ENCODE results near the gene SYNC.
"Not testable (repeated sequence)": the region's sequence is repeated elsewhere in the genome, so short reads cannot be mapped to it uniquely, and the experiment has no call there.

SYNC gene

DNA sequence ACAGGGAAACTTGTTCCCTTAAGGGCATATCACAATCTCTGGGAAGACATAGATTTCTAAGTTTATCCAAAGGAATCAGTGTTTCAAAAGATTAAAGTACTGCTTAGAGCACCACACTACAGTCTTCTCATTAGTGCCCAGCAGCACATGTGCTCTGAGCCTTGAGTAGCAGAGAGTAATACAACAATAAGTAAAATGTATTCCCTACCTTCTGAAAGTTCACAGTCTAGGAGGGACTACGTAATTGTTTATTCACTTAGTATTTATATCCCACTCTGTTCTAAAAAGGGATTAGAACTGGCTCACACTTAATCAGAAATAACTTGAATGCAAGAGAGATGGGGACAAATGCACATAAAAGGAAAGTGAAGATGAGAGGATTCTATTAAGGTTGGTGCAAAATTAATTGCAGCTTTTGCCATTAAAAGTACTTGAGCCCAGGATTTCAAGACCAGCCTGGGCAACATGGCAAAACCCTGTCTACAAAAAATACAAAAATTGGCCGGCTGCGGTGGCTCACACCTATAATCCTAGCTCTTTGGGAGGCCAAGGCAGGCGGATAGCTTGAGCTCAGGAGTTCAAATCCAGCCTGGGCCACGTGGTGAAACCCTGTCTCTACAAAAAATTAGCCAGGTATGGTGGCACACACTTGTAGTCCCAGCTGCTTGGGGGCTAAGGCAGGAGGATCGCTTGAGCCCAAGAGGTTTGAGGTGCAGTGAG lies 9.0 kb downstream of the SYNC start:
- no peak for DNase-seq

DNA sequence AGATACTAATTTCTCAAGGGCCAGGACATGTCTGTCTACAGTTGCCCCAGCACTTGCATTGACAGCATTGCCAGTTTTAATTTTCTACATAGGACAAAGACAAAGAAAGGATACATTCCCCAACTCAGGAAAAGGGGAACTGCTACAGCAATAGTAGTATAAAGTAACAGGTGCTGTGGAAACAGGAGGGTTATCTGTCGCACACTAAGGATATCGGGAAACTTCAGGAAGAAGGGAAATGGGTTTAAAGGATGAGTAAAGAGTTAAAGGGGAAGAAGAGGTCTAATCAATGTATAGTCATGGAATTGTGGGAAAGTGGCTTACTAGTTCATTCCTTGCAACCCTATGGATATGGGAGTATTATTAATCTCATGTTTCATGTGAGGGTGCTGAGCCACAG lies 16.2 kb downstream of the SYNC start:
- no peak for DNase-seq

DNA sequence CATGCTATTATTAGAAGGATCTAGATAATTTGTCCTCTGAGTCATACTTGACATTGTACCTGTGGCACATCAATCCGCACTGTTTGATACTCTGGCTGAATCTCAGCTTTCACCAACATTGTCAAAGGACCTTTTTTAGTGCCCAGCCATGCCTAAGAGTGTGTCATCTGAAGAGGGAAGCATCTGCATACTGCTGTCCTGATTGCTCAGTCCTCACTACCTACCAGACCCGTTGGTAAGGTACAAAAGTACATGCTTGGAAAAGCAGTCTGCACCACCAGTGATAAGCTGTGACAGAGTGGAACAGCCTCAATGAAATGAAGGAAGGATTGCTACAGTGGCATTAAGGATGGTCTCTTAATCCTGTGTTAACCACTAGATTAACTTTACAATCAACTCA lies 17.1 kb downstream of the SYNC start:
- DNase-seq: no peak

DNA sequence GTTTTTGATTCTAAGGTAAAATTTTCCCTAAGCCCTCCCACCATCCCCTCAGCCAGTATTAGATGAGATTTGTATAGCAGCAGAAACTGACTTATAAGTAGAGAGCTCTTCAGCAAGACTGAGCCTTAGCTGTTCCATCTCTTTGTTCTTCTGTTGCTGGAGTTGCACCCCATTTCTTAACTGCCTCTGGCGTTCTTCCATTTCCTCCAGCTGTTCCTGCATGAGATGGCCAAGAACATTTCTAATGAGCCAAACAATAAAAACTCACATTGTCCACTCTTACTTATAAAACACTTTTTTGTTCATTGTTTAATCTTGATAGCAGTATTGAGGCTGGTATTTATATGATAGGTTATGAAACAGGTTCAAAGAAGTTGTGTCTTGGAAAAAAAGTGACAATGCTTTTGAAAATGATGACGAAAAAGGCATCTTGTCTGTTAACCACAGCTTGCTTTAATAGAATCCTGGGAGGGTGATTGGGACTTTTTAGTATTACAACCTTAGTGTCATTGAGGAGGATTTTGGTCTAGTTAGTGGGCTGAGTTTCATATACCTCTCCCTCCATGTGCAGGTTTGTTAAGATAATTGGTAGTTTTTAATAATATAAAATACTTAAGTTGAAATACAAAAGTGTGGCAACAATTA lies 18.3 kb downstream of the SYNC start:
- no peak for DNase-seq

DNA sequence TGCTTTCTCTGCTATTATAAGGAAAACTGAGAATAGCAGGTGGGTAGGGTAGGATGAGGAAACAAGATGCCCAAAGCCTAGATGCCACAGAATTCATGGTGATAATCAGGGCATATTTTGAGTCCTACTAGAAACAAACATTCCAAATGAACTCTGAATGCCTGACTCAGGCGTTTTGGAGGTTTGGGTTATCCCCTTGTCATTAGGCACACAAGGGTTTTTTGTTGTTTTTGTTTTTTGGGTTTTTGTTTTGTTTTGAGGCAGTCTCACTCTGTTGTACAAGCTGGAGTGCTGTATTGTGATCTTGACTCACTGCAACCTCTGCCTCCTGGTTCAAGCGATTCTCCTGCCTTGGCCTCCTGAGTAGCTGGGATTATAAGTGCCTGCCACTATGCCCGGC lies 19.2 kb downstream of the SYNC start:
- no peak for DNase-seq

DNA sequence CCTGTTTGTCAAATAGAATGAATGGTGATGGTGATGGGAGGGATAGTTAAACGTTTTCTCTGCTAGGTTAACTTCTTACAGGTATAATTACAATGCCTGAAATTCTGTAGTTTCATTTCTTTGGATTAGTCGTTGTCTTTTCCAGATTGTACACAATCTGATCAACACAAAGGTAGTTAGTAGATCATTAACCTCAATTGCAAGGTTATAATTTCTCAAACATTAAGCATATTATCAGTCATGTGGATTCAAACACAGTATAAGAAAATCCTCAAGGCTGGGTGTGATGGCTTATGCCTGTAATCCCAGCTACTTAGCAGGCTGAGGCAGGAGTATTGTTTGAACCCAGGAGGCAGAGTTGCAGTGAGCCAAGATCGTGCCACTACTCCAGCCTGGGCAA lies 20.6 kb downstream of the SYNC start:
- DNase-seq: no peak

DNA sequence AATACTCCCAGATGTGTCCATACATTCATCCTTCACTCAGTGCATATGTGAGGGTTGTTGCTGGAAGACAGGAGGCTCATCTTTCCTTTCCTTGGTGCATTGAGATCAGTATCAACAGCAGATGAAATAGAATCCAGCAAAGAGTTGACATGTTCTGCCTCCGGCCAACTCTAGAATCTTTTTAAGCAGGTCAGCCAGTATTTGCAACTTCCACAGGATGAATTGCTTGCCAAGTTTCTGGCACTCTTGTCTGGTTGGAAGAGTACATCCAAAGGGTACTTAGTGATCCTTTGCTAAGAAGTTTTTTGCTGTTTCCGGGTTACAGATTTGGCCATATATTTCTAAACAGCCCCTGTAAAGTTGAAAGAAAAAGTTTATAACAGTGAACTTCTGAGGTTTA lies 21.1 kb downstream of the SYNC start:
- no peak for DNase-seq

DNA sequence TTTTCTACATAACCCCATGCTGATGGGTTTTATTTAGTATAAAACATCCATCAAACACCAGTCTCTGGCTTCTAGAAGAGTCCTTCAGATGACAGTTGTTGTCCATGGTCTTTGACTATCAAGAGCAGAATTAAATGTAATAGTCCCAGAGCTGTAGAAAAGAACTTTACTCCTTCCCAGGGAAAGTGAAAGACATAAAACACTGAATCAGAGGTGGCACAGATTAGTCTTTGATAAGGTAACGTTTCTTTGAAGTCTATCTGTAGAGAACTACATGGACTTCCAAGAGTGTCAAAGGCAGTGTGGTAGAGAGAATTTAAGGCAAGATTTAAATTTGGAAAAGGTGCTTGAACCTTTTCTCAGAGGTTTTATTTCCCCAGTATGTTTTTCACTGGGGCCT lies 21.9 kb downstream of the SYNC start:
- DNase-seq: no peak

DNA sequence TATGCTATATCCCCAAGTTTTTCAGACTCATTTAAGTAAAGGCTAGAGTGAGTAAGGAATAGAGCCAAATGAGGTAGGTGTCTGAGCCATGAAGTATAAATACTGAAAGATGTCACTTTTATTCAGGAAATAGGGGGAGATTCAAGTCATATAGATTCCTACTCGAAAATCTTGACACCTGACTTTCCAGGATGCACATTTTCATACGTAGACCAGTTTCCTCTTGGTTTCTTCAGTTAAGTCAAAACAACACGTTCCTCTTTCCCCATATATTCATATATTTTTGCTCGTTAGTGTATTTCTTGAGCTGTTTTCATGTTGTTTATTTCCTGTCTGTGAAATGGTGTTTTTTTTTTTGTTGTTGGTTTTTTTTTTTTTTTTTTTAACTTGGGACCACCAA lies 22.6 kb downstream of the SYNC start:
- DNase-seq: not testable (repeated sequence)

DNA sequence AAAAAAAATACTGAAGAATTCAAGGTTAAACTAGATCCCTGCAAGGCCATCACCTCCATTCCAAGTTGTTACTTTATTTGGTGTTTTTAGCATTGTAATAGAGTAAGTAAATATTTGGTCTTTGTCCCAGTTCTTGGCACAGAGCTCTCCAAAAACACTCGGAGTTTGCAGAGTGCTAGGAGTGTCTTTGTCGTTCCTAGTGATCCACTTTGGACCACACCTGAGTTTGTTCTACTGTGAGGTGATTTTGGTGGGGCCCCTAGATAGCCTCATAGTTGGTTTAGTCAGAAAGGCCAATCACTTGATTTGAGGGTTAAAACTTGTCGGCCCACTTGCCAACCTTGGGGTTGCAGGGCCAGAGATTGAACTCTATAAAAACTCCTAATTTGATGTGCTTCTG lies 25.6 kb downstream of the SYNC start:
- no peak for DNase-seq

DNA sequence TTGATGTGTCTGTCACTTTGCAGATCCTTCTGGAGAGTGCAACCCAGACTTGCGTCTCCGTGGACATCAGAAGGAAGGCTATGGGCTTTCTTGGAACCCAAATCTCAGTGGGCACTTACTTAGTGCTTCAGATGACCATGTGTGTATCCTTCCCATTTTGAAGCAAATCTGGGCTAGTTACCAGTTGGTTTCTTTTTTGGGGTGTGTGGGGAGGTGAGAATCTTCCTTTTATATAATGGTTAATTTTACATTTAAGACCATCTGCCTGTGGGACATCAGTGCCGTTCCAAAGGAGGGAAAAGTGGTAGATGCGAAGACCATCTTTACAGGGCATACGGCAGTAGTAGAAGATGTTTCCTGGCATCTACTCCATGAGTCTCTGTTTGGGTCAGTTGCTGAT lies 33.9 kb downstream of the SYNC start:
- DNase-seq: not testable (repeated sequence)

DNA sequence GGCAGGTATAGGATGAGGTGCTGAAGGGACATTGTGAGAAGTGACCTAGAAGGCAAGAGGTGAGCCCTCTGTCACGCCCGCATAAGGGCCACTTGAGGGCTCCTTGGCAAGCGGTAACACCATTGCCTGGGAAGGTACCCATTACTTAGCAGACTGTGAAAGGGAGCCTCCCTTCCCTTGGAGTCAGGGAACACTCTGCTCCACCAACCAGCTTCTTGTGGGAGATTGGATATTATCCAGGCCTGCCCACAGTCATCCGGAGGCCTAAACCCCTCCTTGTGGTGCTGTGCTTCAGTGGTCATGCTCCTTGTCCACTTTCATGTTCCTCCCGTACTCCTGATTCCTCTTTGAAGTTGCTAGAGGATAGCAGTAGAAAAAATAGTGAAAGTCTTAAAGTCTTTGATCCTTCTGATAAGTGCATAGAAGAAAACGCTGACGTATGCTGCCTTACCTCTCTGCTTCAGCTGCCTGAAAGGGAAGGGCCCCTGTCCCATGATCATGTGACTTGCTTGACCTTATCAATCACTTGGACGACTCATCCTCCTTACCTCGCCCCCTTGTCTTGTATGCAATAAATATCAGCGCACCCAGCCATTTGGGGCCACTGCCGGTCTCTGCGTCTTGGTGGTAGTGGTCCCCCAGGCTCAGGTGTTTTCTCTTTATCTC lies 35.5 kb downstream of the SYNC start:
- DNase-seq: no peak

DNA sequence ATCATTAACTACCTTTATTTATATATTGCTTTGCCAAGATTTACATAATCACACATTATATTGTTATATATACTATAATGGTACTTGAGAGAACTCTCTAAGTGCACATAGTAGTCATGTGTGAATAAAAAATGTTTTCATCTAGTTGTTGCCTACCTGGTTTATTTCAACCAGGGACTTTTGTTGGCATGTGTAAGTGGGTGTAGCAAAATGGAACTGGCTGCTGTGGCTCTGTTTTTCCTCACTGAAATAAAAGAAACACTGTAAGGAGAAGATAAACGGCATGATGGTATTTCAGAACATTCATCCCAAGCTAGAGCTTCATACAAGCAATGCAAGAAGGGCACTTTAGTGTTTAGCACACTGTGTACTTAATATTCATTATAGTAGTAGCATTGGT lies 36.7 kb downstream of the SYNC start:
- DNase-seq: no peak

DNA sequence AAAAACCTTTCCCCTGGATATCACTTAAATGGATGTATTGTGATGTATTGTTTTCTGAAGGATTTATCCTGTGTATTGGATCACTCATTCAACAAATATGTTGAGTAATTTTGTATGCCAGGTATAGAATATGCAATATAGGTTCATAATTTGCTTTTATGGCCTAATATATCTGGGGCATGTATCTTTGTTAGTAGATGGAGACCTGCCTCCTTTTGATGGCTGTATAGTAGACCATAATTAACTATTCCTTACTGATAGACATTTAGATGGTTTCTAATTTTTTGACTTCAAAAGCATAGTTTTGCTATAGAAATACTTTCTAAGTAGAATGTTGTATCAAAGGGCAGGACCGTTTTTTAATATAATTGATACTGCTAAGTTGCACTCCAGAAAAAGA lies 43.0 kb downstream of the SYNC start:
- DNase-seq: no peak

DNA sequence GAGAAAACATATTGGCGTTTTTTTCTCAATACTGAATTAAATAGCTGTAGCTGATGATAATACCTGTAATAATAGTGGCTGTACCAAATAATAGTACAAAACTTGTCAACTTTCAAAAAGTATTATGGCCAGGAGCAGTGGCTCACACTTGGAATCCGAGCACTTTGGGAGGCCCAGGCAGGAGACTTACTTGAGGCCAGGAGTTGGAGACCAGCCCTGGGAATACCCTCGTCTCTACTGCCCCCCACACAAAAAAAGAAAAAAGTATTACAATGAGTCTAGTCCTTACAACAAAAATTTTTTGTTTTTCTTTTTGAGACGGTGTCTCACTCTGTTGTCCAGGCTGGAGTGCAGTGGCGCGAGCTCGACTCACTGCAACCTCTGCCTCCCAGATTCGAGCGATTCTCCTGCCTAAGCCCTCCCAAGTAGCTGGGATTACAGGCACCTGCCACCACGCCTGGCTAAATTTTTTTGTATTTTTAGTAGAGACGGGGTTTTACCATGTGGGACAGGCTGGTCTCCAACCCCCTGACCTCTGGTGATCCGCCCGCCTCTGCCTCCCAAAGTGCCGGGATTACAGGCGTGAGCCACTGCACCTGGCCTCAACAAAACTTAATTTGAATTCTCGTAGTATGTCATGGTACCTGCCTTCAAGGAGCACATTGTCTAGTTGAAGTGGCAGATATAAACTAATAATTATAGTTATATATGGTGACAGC lies 50.2 kb downstream of the SYNC start:
- no peak for DNase-seq

DNA sequence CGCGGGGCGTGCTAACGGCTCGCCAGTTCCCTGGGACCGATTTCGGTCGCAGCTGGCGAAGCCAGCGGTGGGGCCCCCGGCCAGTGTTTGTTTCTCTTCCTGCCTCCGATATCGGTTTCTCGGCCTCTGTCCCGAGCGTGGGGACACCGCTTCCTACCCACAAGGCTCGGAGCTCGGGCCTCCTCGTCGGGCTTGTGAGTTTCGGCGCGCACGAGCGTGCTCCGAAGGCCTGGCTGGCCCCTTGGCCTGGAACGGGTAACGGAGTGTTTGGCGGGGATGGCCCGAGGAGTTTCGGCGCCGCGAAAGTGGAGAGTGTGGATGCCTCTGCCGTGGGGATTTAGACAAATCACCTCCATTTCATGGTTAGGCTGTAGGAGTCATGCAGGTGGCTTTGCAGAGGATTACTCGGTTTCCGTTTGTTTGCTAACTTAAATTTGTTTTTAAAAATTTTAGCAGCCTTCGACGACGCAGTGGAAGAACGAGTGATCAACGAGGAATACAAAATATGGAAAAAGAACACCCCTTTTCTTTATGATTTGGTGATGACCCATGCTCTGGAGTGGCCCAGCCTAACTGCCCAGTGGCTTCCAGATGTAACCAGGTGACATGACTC lies 51.0 kb downstream of the SYNC start:
- DNase-seq: no peak

DNA sequence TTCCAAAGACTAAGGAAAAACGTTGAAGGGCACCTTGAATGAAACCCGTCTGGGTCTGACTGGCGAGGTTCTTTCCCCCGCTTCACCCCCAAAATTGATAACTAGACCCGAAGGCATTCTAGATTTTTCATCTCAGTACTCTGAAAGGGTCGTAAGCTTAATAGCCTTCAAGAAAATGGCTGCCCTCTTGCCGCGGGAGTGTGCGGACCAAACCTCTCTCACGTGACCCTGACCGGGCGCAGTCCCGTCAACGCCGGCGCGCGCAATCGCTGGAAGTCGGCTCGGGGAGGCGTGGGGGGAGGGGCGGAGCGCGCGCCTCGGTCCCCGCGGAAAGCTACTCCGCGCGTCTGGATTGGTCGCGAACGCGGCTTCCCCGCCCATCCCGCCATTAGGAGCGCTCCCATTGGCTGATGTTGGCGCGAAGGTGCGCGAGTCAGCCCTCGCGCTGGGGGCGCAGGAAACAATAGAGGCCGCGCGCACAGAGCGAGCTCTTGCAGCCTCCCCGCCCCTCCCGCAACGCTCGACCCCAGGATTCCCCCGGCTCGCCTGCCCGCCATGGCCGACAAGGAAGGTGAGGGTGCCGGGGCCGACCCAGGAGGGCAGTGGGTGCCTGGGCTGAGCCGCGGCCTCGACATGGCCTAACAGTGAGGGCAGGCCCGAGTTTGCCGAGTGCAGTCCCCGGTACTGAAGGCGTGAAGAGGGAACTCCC lies 51.7 kb downstream of the SYNC start, which contains the start of gene RBBP4:
TSS of gene RBBP4 (plus strand) at position 457 of the 709 bp plus-strand sequence. CDS start at position 556, 99 bp downstream.
- DNase-seq: peak; percentile 98

DNA sequence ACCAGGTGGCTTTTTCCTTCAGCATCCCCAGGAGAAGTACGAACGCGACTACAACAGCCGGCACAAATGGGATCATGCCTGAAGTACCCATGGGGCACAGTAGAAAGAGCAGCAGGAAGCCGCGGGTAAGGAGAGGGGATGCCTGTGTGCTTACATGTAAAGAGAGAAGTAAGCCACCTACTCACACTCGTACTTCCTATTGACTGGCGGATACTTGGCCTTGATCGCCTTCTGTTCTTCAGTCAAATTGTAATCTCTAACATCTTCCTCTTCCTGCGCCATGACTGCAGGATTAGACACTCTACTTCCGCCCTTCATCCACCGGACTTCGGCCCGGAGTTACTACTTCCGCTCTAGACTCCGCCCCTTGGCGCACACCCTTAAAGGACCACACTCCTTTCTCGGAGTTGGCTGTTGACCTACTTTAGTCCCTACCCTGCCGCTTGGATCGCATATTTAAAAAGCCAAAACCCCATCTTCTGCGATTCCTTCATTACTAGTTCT lies 52.3 kb downstream of the SYNC start, which contains the start of gene ZBTB8OS:
TSS of gene ZBTB8OS (minus strand) at position 303 of the 504 bp plus-strand sequence. CDS start at position 282, 21 bp downstream.
- peak; percentile 86 for DNase-seq

DNA sequence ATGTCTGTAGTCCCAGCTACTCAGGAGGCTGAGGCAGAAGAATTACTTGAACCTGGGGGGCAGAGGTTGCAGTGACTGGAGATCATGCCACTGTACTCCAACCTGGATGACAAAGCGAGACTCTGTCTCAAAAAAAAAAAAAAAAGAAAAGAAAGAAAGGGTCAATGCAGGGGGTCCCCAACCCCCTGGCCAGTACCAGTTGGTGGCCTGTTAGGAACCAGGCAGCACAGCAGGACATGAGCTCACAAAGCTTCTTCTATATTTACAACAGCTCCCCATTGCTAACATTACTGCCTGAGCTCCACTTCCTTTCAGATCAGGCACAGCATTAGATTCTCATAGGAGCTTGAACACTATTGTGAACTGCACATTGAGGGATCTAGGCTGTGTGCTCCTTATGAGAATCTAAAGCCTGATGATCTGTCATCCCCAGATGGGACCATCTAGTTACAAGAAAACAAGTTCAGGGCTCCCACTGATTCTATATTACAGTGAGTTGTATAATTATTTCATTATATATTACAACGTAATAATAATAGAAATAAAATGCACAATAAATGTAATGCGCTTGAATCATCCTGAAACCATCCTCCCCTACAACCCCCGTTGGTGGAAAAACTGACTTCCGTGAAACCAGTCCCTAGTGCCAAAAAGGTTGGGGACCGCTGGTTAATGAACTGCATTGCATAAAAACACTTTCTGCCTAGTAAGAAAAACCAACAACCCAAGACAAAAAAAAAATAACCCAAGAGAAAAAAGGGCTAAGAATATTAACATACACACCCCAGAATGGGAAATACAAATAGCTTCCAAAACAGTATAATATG lies 55.0 kb downstream of the SYNC start:
- no peak for DNase-seq

DNA sequence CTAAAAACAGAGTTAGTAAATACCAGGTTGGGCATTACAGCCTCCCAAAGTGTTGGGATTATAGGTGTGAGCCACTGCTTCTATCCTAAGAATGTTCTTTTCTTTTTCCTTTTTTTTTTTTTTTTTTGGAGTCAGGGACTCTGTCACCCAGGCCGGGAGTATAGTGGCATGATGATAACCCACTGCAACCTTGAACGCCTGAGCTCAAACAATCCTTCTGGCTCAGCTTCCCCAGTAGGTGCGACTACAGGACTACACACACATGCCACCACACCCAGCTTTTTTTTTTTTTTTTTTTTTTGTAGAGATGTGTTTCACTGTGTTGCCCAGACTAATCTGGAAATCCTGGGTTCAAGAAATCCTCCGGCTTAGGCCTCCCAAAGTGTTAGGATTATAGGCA lies 58.1 kb downstream of the SYNC start:
- DNase-seq: no peak
